ENCODE data around the gene PGF. TPM values are rescaled to one million over a fixed set of nuclear protein-coding genes. Genes with fewer than 3 reads are reported as not detected.

Gene PGF
- polyA plus RNA-seq, 3 donors, result 0.03 TPM; not detected in 2

- Histone ChIP-seq H3K4me1 (ENCODE audit: control insufficient read depth in 1 of 2, insufficient read depth in 2 of 2, low read length in 2 of 2) (peaks cover 20 to 29% of the 10 kb centered on the region in 2 donors), H3K9me3 (replicated peaks in 1 of 2; ENCODE audit: control insufficient read depth in 1 of 2, insufficient read depth in 1 of 2, low read length in 2 of 2) (no peaks in the 10 kb centered on the region), H3K4me3 (replicated peaks in 1 of 3; ENCODE audit: low read depth in 2 of 3, low read length in 3 of 3) (no peak overlapping the region), H3K27ac (ENCODE audit: low read depth in 1 of 2, low read length in 2 of 2) (no peak overlapping the region), H3K4me2 (replicated peaks; ENCODE audit: extremely low read depth, low read length, poor library complexity, severe bottlenecking) (no peak overlapping the region), H3K79me2 (ENCODE audit: insufficient read depth, low read length) (no peaks in the 10 kb centered on the region), H4K20me1 (ENCODE audit: insufficient read depth, low read length) (no peaks in the 10 kb centered on the region), H3K27me3 (ENCODE audit: control insufficient read depth in 2 of 2, insufficient read depth in 2 of 2, low read length in 2 of 2) (no peaks in the 10 kb centered on the region), H3K36me3 (replicated peaks in 1 of 2; ENCODE audit: control insufficient read depth in 1 of 2, insufficient read depth in 2 of 2, low read length in 2 of 2) (no peaks in the 10 kb centered on the region), H2AFZ (ENCODE audit: insufficient read depth, low read depth, low read length, poor library complexity, severe bottlenecking) (peak overlapping the region; percentile 63), H3K9ac (ENCODE audit: insufficient read depth, low read length, poor library complexity, severe bottlenecking) (no peak overlapping the region)
- H3K9me3 Mint-ChIP-seq, result no peaks in the 10 kb centered on the region
- H3K27ac Mint-ChIP-seq, result peak overlapping the region in 5 of 7 donors; percentile 30 to 89 (median 64)
- H3K27me3 Mint-ChIP-seq (ENCODE audit: low read depth in 3 of 3), result peaks cover 4 to 8% (median 4%) of the 10 kb centered on the region in 3 donors
- no peak for TF ChIP-seq CTCF (IDR thresholded peaks at IDR 0.05)
- H3K36me3 Mint-ChIP-seq, result peaks cover 0 to 4% of the 10 kb centered on the region in 2 donors
- no peak for DNase-seq
- H3K4me1 Mint-ChIP-seq, result peaks cover 31% of the 10 kb centered on the region
- H3K4me3 Mint-ChIP-seq, result peak overlapping the region in 1 of 2 donors; percentile 35
- intact Hi-C loops (cut with micrococcal nuclease), result no loop called here
- WGBS (ENCODE audit: insufficient coverage), result 50% methylated on average over 9 of the region's 9 CpGs
Measured at GRCh38 chr14:74963705-74964271, 8.4 kb upstream of the PGF start.

- H3K27me3 ChIP-seq (ENCODE audit: control insufficient read depth in 2 of 2, insufficient read depth in 2 of 2, low read length in 2 of 2), result no peaks in the 10 kb centered on the region
- intact Hi-C loops (cut with micrococcal nuclease), result no loop called here
- peaks cover 2 to 8% (median 4%) of the 10 kb centered on the region in 3 donors for H3K27me3 Mint-ChIP-seq (ENCODE audit: low read depth in 3 of 3)
- no peaks in the 10 kb centered on the region for H3K9me3 ChIP-seq (replicated peaks in 1 of 2; ENCODE audit: control insufficient read depth in 1 of 2, insufficient read depth in 1 of 2, low read length in 2 of 2)
- peaks cover 20 to 29% of the 10 kb centered on the region in 2 donors for H3K4me1 ChIP-seq (ENCODE audit: control insufficient read depth in 1 of 2, insufficient read depth in 2 of 2, low read length in 2 of 2)
- WGBS (ENCODE audit: insufficient coverage), result 93% methylated on average over 6 of the region's 12 CpGs
- no peaks in the 10 kb centered on the region for H3K36me3 ChIP-seq (replicated peaks in 1 of 2; ENCODE audit: control insufficient read depth in 1 of 2, insufficient read depth in 2 of 2, low read length in 2 of 2)
- H3K4me2 ChIP-seq (replicated peaks; ENCODE audit: extremely low read depth, low read length, poor library complexity, severe bottlenecking), result peak overlapping the region; percentile 83
- no peak overlapping the region for H3K4me3 Mint-ChIP-seq
- H3K4me3 ChIP-seq (replicated peaks in 1 of 3; ENCODE audit: low read depth in 2 of 3, low read length in 3 of 3), result peak overlapping the region in 1 of 3 experiments; percentile 68
- no peaks in the 10 kb centered on the region for H3K9me3 Mint-ChIP-seq
- H3K36me3 Mint-ChIP-seq, result peaks cover 0 to 4% of the 10 kb centered on the region in 2 donors
- H3K27ac Mint-ChIP-seq, result peak overlapping the region in 6 of 7 donors; percentile 30 to 94 (median 90)
- H2AFZ ChIP-seq (ENCODE audit: insufficient read depth, low read depth, low read length, poor library complexity, severe bottlenecking), result peak overlapping the region; percentile 77
- peak overlapping the region in 1 of 2 donors; percentile 78 for H3K27ac ChIP-seq (ENCODE audit: low read depth in 1 of 2, low read length in 2 of 2)
- no peaks in the 10 kb centered on the region for H4K20me1 ChIP-seq (ENCODE audit: insufficient read depth, low read length)
- H3K79me2 ChIP-seq (ENCODE audit: insufficient read depth, low read length), result no peaks in the 10 kb centered on the region
- TF ChIP-seq CTCF (IDR thresholded peaks at IDR 0.05), result no peak
- peak overlapping the region; percentile 47 for H3K9ac ChIP-seq (ENCODE audit: insufficient read depth, low read length, poor library complexity, severe bottlenecking)
- H3K4me1 Mint-ChIP-seq, result peaks cover 31% of the 10 kb centered on the region
- DNase-seq, result no peak
Measured at GRCh38 chr14:74963178-74963704, 7.8 kb upstream of the PGF start.
